Type B pancreatic cell (in vitro differentiated cells): ENCODE measurements around the gene GET4. TPM values are rescaled to one million over a fixed set of nuclear protein-coding genes. Genes with fewer than 3 reads are reported as not detected.

Experiments
- DNase-seq: peaks from one replicate; pipeline ENCODE4 v3.0.0; 2021; ENCODE audit warnings: mixed read lengths; ENCODE audit not compliant: unreplicated experiment; ENCODE audit errors: extremely low spot score
- H3K27ac Mint-ChIP-seq: 2 replicates; pipeline ENCODE4 v1.8.0; 2021; ENCODE audit warnings: mild to moderate bottlenecking, mixed read lengths
- H3K27me3 Mint-ChIP-seq: 2 replicates; pipeline ENCODE4 v1.8.0; 2021; ENCODE audit warnings: mixed read lengths
- H3K36me3 Mint-ChIP-seq: 2 replicates; pipeline ENCODE4 v1.8.0; 2021; ENCODE audit warnings: mixed read lengths
- H3K4me1 Mint-ChIP-seq: one replicate; pipeline ENCODE4 v1.8.0; 2021; ENCODE audit warnings: mixed read lengths; ENCODE audit not compliant: unreplicated experiment
- H3K4me3 Mint-ChIP-seq: 2 replicates; pipeline ENCODE4 v1.8.0; 2021; ENCODE audit warnings: mild to moderate bottlenecking, mixed read lengths
- H3K9me3 Mint-ChIP-seq: 2 replicates; pipeline ENCODE4 v1.8.0; 2021; ENCODE audit warnings: mixed read lengths
- CTCF ChIP-seq: fragments of 200-600 bp; sonication (generic); conservative IDR thresholded peaks from 2 replicates; pipeline ENCODE4 v1.5.0; 2021; ENCODE audit warnings: antibody characterized with exemption, mild to moderate bottlenecking
- total RNA-seq: library from RNA; stranded (reverse); gene quantifications from 2 replicates; pipeline ENCODE4 v1.2.1, GENCODE V29; 2021; ENCODE audit warnings: low replicate concordance

GET4 gene
- total RNA-seq, 1 donor from 2014 or later, result 46.3 TPM

GRCh38 chr7:899806-900205 is 23.5 kb downstream of the GET4 start:
- Mint-ChIP-seq H3K36me3 (peaks cover 5% of the 10 kb centered on the region), H3K9me3 (no peaks in the 10 kb centered on the region), H3K27me3 (peaks cover 9% of the 10 kb centered on the region), H3K4me1 (no peaks in the 10 kb centered on the region), H3K27ac (no peak overlapping the region), H3K4me3 (no peak overlapping the region)
- no peak for TF ChIP-seq CTCF
- DNase-seq, result no peak

GRCh38 chr7:900331-901040 is 24.1 kb downstream of the GET4 start:
- Mint-ChIP-seq H3K4me1 (no peaks in the 10 kb centered on the region), H3K36me3 (peaks cover 5% of the 10 kb centered on the region), H3K4me3 (no peak overlapping the region), H3K27ac (no peak overlapping the region), H3K9me3 (no peaks in the 10 kb centered on the region), H3K27me3 (peaks cover 15% of the 10 kb centered on the region)
- no peak for TF ChIP-seq CTCF
- DNase-seq, result no peak

- Mint-ChIP-seq H3K4me1 (no peaks in the 10 kb centered on the region), H3K36me3 (peaks cover 4% of the 10 kb centered on the region), H3K27me3 (peaks cover 15% of the 10 kb centered on the region), H3K4me3 (no peak overlapping the region), H3K9me3 (no peaks in the 10 kb centered on the region), H3K27ac (no peak overlapping the region)
- no peak for DNase-seq
- TF ChIP-seq CTCF, result no peak
Observed at GRCh38 chr7:901041-901387, 24.7 kb downstream of the GET4 start.

- no peak overlapping the region for H3K4me3 Mint-ChIP-seq
- H3K27ac Mint-ChIP-seq, result no peak overlapping the region
- no peaks in the 10 kb centered on the region for H3K36me3 Mint-ChIP-seq
- TF ChIP-seq CTCF, result no peak
- H3K4me1 Mint-ChIP-seq, result no peaks in the 10 kb centered on the region
- peaks cover 15% of the 10 kb centered on the region for H3K27me3 Mint-ChIP-seq
- H3K9me3 Mint-ChIP-seq, result no peaks in the 10 kb centered on the region
- no peak for DNase-seq
Observed at GRCh38 chr7:901388-902154, 25.2 kb downstream of the GET4 start.

DNA sequence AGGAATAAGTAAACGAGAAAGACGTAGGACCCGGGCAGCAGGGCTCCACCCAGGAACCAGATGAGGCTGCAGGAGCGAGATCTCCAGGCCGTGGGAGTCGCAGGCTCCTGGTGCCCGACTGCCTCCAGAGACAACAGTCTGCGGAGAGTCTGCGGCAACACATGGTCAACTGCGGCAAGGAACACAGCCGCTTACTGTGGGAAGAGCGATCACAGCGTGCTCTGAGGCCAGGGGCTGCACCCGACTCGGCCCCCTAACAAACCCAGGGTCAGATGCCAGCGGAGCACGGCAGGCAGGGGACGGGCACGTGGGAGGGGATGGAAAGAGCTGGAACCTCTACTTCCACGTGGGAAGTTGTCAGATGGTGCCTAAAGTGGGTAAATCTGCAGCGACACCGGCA is 26.6 kb downstream of the GET4 start:
- H3K4me1 Mint-ChIP-seq, result no peaks in the 10 kb centered on the region
- H3K27ac Mint-ChIP-seq, result no peak overlapping the region
- H3K36me3 Mint-ChIP-seq, result no peaks in the 10 kb centered on the region
- TF ChIP-seq CTCF, result no peak
- no peaks in the 10 kb centered on the region for H3K9me3 Mint-ChIP-seq
- no peak overlapping the region for H3K4me3 Mint-ChIP-seq
- DNase-seq, result no peak
- H3K27me3 Mint-ChIP-seq, result peaks cover 15% of the 10 kb centered on the region
